Panc1 (cell line): ENCODE measurements around the gene RIPPLY3. TPM values are rescaled to one million over a fixed set of nuclear protein-coding genes. Genes with fewer than 3 reads are reported as not detected.

Experiments
- ATAC-seq: fragments of 200-7000 bp; cut with Tn5 transposase; 2 replicates; pipeline ENCODE4 v1.9.1; 2020; ENCODE audit warnings: mild to moderate bottlenecking, moderate library complexity
- BruUV-seq: library from RNA; stranded (reverse); fragments of 400-500 nt; replicated peaks from 2 replicates; lab custom pipeline; 2021; lab: Mats Ljungman, UMichigan
- CTCF ChIA-PET: fragments of 300-600 bp; sonication (Branson Sonifier 250); formaldehyde crosslinking; loops from one replicate; lab custom pipeline; 2022; ENCODE audit warnings: antibody characterized with exemption; lab: Charles Lee
- POLR2A ChIA-PET: fragments of 300-600 bp; sonication (Branson Sonifier 250); formaldehyde crosslinking; loops from one replicate; lab custom pipeline; 2022; ENCODE audit warnings: antibody characterized with exemption; lab: Charles Lee
- DNase-seq: peaks from one replicate; pipeline ENCODE4 v3.0.0-alpha.2; 2010; ENCODE audit warnings: low read depth, low spot score
- H3K27ac ChIP-seq: 2 replicates; pipeline ENCODE4 v1.5.1; 2011; ENCODE audit warnings: mild to moderate bottlenecking, low read length, inconsistent platforms
- H3K27me3 ChIP-seq: fragments of 200-500 bp; sonication (Bioruptor generic); 2 replicates; pipeline ENCODE4 v1.6.0; 2014; ENCODE audit warnings: low read length, inconsistent platforms; ENCODE audit not compliant: control insufficient read depth, insufficient read depth
- H3K36me3 ChIP-seq: fragments of 200-500 bp; sonication (Bioruptor generic); 2 replicates; pipeline ENCODE4 v1.5.1; 2014; ENCODE audit warnings: inconsistent platforms, mild to moderate bottlenecking, low read length, moderate library complexity; ENCODE audit not compliant: control insufficient read depth, insufficient read depth
- H3K4me1 ChIP-seq: 2 replicates; pipeline ENCODE4 v1.5.1; 2011; ENCODE audit warnings: inconsistent platforms, mild to moderate bottlenecking, low read length, moderate library complexity; ENCODE audit not compliant: control insufficient read depth, insufficient read depth
- H3K4me3 ChIP-seq, 2 experiments: 2 replicates each; pipeline ENCODE4 v1.5.1; 2011 to 2012; ENCODE audit warnings: low read depth in 2 of 2, low read length in 2 of 2, mild to moderate bottlenecking in 2 of 2, inconsistent platforms in 1 of 2, moderate library complexity in 1 of 2
- H3K9me3 ChIP-seq: fragments of 200-500 bp; sonication (Bioruptor generic); 2 replicates; pipeline ENCODE4 v1.5.1; 2014; ENCODE audit warnings: low read depth, mild to moderate bottlenecking, inconsistent platforms, low read length, moderate library complexity; ENCODE audit not compliant: control insufficient read depth, insufficient read depth
- CTCF ChIP-seq: fragments of 450-650 bp; IDR thresholded peaks from 2 replicates; pipeline ENCODE4 v1.5.1; 2017; ENCODE audit warnings: mild to moderate bottlenecking
- POLR2AphosphoS5 ChIP-seq: IDR thresholded peaks from 2 replicates; pipeline ENCODE4 v1.6.1; 2012; ENCODE audit warnings: mild to moderate bottlenecking, low read depth, low read length, moderate library complexity
- SIN3A ChIP-seq: IDR thresholded peaks from 2 replicates; pipeline ENCODE4 v1.6.1; 2012; ENCODE audit warnings: low read depth, mild to moderate bottlenecking, low read length, moderate library complexity, borderline replicate concordance; ENCODE audit not compliant: insufficient read depth
- TCF7L2 ChIP-seq: IDR thresholded peaks from 2 replicates; pipeline ENCODE4 v1.6.1; 2011; ENCODE audit warnings: mild to moderate bottlenecking, low read depth, low read length, inconsistent platforms
- in situ Hi-C: cut with HindIII; loops from 2 replicates; pipeline ENCODE4 v1.10.0; 2016; ENCODE audit warnings: low sequenced_read_pairs, low pct_unique_long_range_greater_than_20kb
- intact Hi-C: fragments of 100-400 bp; cut with micrococcal nuclease; formaldehyde crosslinking; loops from one replicate; pipeline ENCODE4 v1.10.0; 2022; ENCODE audit not compliant: unreplicated experiment
- total RNA-seq: library from RNA; stranded (reverse); gene quantifications from one replicate; pipeline ENCODE4 v1.2.1, GENCODE V29; 2021; ENCODE audit not compliant: unreplicated experiment
- TF ChIP-seq, protein P1 (sequence below), 2 experiments: IDR thresholded peaks; 2 replicates each; pipeline ENCODE4 v1.6.1; 2011 to 2012; ENCODE audit warnings: low read depth in 2 of 2, control low read depth in 1 of 2, low read length in 1 of 2, mild to moderate bottlenecking in 1 of 2, moderate library complexity in 1 of 2; ENCODE audit not compliant: insufficient read depth in 1 of 2

Gene RIPPLY3
- total RNA-seq, 1 experiment from 2014 or later = 1.2 TPM

DNA sequence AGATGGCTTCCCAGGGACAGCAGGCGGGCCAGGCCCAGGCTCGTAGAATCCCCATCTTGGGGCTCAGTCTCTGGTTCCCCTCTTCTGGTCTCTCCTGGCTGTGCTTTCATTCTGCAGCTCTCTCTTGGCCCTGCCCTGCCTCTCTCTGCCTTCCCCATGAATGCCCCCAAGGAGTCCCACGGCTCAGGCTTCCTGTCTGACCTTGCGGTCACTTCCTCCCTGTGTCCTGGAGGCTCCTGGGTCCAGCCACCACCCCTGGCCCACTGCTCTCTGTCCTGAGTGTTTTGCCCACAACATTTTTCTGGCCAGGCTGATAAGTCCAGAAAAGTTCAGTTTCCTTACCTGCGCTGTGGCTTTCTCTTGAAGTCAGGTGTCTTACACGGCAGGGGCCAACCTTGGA lies 37.3 kb downstream of the RIPPLY3 start:
- Histone ChIP-seq H3K9me3 (no peaks in the 10 kb centered on the region), H3K4me3 (no peak overlapping the region), H3K36me3 (no peaks in the 10 kb centered on the region), H3K27me3 (no peaks in the 10 kb centered on the region), H3K4me1 (no peaks in the 10 kb centered on the region), H3K27ac (no peak overlapping the region)
- ChIA-PET CTCF (no interaction called here), POLR2A (no interaction called here)
- in situ Hi-C loops (no loop called here), intact Hi-C loops (no loop called here)
- no peak for TF ChIP-seq TCF7L2
- no peak for TF ChIP-seq CTCF
- TF ChIP-seq, protein P1, sequence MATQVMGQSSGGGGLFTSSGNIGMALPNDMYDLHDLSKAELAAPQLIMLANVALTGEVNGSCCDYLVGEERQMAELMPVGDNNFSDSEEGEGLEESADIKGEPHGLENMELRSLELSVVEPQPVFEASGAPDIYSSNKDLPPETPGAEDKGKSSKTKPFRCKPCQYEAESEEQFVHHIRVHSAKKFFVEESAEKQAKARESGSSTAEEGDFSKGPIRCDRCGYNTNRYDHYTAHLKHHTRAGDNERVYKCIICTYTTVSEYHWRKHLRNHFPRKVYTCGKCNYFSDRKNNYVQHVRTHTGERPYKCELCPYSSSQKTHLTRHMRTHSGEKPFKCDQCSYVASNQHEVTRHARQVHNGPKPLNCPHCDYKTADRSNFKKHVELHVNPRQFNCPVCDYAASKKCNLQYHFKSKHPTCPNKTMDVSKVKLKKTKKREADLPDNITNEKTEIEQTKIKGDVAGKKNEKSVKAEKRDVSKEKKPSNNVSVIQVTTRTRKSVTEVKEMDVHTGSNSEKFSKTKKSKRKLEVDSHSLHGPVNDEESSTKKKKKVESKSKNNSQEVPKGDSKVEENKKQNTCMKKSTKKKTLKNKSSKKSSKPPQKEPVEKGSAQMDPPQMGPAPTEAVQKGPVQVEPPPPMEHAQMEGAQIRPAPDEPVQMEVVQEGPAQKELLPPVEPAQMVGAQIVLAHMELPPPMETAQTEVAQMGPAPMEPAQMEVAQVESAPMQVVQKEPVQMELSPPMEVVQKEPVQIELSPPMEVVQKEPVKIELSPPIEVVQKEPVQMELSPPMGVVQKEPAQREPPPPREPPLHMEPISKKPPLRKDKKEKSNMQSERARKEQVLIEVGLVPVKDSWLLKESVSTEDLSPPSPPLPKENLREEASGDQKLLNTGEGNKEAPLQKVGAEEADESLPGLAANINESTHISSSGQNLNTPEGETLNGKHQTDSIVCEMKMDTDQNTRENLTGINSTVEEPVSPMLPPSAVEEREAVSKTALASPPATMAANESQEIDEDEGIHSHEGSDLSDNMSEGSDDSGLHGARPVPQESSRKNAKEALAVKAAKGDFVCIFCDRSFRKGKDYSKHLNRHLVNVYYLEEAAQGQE (IDR thresholded peaks at IDR 0.05; ENCODE audit: insufficient read depth in 1 of 2, low read depth in 2 of 2, low read length in 1 of 2) = no peak
- TF ChIP-seq POLR2AphosphoS5 = no peak
- TF ChIP-seq SIN3A = no peak
- no TSS peak for BruUV-seq
- no peak for DNase-seq
- no peak for ATAC-seq

DNA sequence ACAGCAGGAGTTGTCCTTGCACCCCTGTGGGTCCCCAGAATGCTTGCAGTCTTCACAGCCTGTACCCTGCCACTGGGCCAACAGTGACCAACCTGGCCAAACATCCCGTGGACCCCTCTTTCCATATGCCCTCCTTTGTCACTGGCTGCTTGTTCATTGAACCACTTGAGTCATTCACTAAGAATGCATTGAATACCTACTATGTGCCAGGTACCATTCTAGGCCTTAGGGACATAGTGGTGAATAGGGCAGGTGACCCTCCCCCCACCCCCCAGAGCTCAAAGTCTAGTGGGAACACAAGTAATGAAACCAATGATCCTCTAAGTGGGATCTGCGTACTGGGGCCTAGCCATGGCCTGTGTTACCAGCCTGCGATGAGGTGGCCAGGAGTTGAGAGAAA lies 38.1 kb downstream of the RIPPLY3 start:
- Histone ChIP-seq H3K4me1 (no peaks in the 10 kb centered on the region), H3K4me3 (no peak overlapping the region), H3K27ac (no peak overlapping the region), H3K27me3 (no peaks in the 10 kb centered on the region), H3K36me3 (no peaks in the 10 kb centered on the region), H3K9me3 (no peaks in the 10 kb centered on the region)
- BruUV-seq = no TSS peak
- ATAC-seq (no peak), DNase-seq (no peak)
- intact Hi-C loops (no loop called here), in situ Hi-C loops (no loop called here)
- ChIA-PET CTCF (no interaction called here), POLR2A (no interaction called here)
- TF ChIP-seq TCF7L2 (no peak), CTCF (no peak), POLR2AphosphoS5 (no peak), SIN3A (no peak)

GRCh38 chr21:37045149-37045548 lies 38.6 kb downstream of the RIPPLY3 start:
- in situ Hi-C loops (no loop called here), intact Hi-C loops (no loop called here)
- ATAC-seq (no peak), DNase-seq (no peak)
- H3K27me3 ChIP-seq = no peaks in the 10 kb centered on the region
- ChIA-PET CTCF (no interaction called here), POLR2A (interaction anchor here (0.6 kb wide), 1 partner anchor 637 kb away, joined by 4 read pairs; no protein-coding TSS in a partner anchor)
- H3K36me3 ChIP-seq = no peaks in the 10 kb centered on the region
- BruUV-seq = no TSS peak
- no peaks in the 10 kb centered on the region for H3K4me1 ChIP-seq
- no peaks in the 10 kb centered on the region for H3K9me3 ChIP-seq
- no peak overlapping the region for H3K27ac ChIP-seq
- TF ChIP-seq TCF7L2 = no peak
- TF ChIP-seq, protein P1 (IDR thresholded peaks at IDR 0.05; ENCODE audit: insufficient read depth in 1 of 2, low read depth in 2 of 2, low read length in 1 of 2) = no peak
- TF ChIP-seq POLR2AphosphoS5 = no peak
- no peak for TF ChIP-seq CTCF
- TF ChIP-seq SIN3A = no peak
- H3K4me3 ChIP-seq = no peak overlapping the region
